Ishikawa (cell line): Measurements from ENCODE around the gene MYCL.

ENCODE experiments used
- CEBPB ChIP-seq: IDR thresholded peaks from 2 replicates; pipeline ENCODE4 v1.6.1; 2012
- CREB1 ChIP-seq: IDR thresholded peaks from 2 replicates; pipeline ENCODE4 v1.6.1; 2012; ENCODE audit warnings: low read depth
- EGR1 ChIP-seq: IDR thresholded peaks from 2 replicates; pipeline ENCODE4 v1.6.1; 2012
- EP300 ChIP-seq: IDR thresholded peaks from 2 replicates; pipeline ENCODE4 v1.6.1; 2012; ENCODE audit warnings: borderline replicate concordance
- FOXM1 ChIP-seq: IDR thresholded peaks from 2 replicates; pipeline ENCODE4 v1.6.1; 2012; ENCODE audit warnings: low read depth, borderline replicate concordance
- MAX ChIP-seq: IDR thresholded peaks from 2 replicates; pipeline ENCODE4 v1.6.1; 2012
- NFIC ChIP-seq: IDR thresholded peaks from 2 replicates; pipeline ENCODE4 v1.6.1; 2012
- RAD21 ChIP-seq: IDR thresholded peaks from 2 replicates; pipeline ENCODE4 v1.6.1; 2012; ENCODE audit warnings: low read depth
- REST ChIP-seq: IDR thresholded peaks from 2 replicates; pipeline ENCODE4 v1.6.1; 2012; ENCODE audit warnings: low read depth, mild to moderate bottlenecking
- TAF1 ChIP-seq: IDR thresholded peaks from 2 replicates; pipeline ENCODE4 v1.6.1; 2012; ENCODE audit warnings: low read depth, mild to moderate bottlenecking
- TCF12 ChIP-seq: IDR thresholded peaks from 2 replicates; pipeline ENCODE4 v1.6.1; 2012; ENCODE audit warnings: low read depth
- TEAD4 ChIP-seq: IDR thresholded peaks from 2 replicates; pipeline ENCODE4 v1.6.1; 2012
- USF1 ChIP-seq: IDR thresholded peaks from 2 replicates; pipeline ENCODE4 v1.6.1; 2012
- YY1 ChIP-seq: IDR thresholded peaks from 2 replicates; pipeline ENCODE4 v1.6.1; 2012; ENCODE audit warnings: low read depth
- ZBTB7A ChIP-seq: IDR thresholded peaks from 2 replicates; pipeline ENCODE4 v1.6.1; 2012; ENCODE audit warnings: low read depth

The MYCL gene

GRCh38 chr1:39910263-39910662 is 8.5 kb upstream of the MYCL start:
- no peak for TF ChIP-seq RAD21
- no peak for TF ChIP-seq MAX
- no peak for TF ChIP-seq USF1
- TF ChIP-seq NFIC, result no peak
- TF ChIP-seq REST, result no peak
- no peak for TF ChIP-seq YY1
- TF ChIP-seq EP300, result no peak
- TF ChIP-seq FOXM1, result no peak
- no peak for TF ChIP-seq TAF1
- no peak for TF ChIP-seq ZBTB7A
- no peak for TF ChIP-seq EGR1
- TF ChIP-seq CEBPB, result no peak
- no peak for TF ChIP-seq TCF12

GRCh38 chr1:39908534-39908933 is 6.8 kb upstream of the MYCL start:
- TF ChIP-seq EP300 (no peak), USF1 (no peak), TEAD4 (no peak), REST (no peak)

- TF ChIP-seq NFIC (no peak), USF1 (no peak), TEAD4 (no peak), REST (no peak), EP300 (no peak), CREB1 (no peak), TCF12 (no peak), FOXM1 (no peak), CEBPB (no peak), TAF1 (no peak), RAD21 (no peak), MAX (no peak), ZBTB7A (no peak), YY1 (no peak), EGR1 (no peak)
Measured at GRCh38 chr1:39907528-39908453, 6.1 kb upstream of the MYCL start.

- TF ChIP-seq YY1 (no peak), CREB1 (no peak), FOXM1 (no peak), USF1 (no peak), ZBTB7A (no peak), TAF1 (no peak), CEBPB (no peak), MAX (no peak), TCF12 (no peak), NFIC (no peak), REST (no peak), EGR1 (no peak), RAD21 (no peak), EP300 (no peak), TEAD4 (no peak)
Measured at GRCh38 chr1:39905172-39905571, 3.5 kb upstream of the MYCL start.
